AG04449 (cell line): ENCODE data around the gene TOM1L2.

ENCODE experiments used
- CTCF ChIA-PET: fragments of 350-600 bp; formaldehyde crosslinking; extraction: SDS; loops from one replicate; lab custom pipeline; 2021; ENCODE audit warnings: antibody characterized with exemption; lab: Yijun Ruan, JAX
- POLR2A ChIA-PET: fragments of 400-600, 350-600 bp; formaldehyde crosslinking; extraction: SDS; loops from one replicate; lab custom pipeline; 2020; ENCODE audit warnings: antibody characterized with exemption, inconsistent platforms; lab: Yijun Ruan, JAX
- DNase-seq: peaks from one replicate; pipeline ENCODE4 v3.0.0-alpha.2; 2010; ENCODE audit warnings: low read depth, low spot score
- H3K4me3 ChIP-seq: 2 replicates; pipeline ENCODE4 v1.5.1; 2011; ENCODE audit warnings: low read depth, mild to moderate bottlenecking, control low read depth, low read length
- TF ChIP-seq, protein P1 (sequence below): IDR thresholded peaks from one replicate; pipeline ENCODE4 v1.5.1; 2011; ENCODE audit warnings: mild to moderate bottlenecking, moderate library complexity, low read length, control low read depth, inconsistent platforms; ENCODE audit not compliant: insufficient read depth; ENCODE audit errors: missing control alignments

The TOM1L2 gene

DNA sequence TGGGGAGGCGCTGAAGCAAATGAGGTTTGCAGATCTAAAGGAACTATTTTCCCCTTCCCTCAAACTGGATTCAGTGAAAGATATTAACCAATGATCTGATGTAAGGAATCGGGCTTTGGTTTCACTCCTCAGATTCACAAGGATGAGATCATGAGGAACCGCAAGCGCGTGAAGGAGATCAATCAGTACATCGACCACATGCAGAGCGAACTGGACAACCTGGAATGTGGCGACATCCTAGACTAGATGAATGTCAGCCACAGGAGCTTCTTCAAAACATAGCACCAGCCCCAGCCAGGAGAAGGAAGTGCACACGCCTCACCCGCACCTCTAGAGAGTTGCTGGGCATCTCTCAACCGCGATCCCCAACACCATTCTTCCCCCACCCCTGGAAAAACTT lies 44.2 kb upstream of the TOM1L2 start:
- POLR2A ChIA-PET: no interaction called here
- H3K4me3 ChIP-seq: no peak overlapping the region
- no peak for DNase-seq
- CTCF ChIA-PET: interaction anchor here (1.1 to 1.7 kb wide), 4 partner anchors 9 to 97 kb away, joined by 3 read pairs; no protein-coding TSS in a partner anchor
- TF ChIP-seq, protein P1, sequence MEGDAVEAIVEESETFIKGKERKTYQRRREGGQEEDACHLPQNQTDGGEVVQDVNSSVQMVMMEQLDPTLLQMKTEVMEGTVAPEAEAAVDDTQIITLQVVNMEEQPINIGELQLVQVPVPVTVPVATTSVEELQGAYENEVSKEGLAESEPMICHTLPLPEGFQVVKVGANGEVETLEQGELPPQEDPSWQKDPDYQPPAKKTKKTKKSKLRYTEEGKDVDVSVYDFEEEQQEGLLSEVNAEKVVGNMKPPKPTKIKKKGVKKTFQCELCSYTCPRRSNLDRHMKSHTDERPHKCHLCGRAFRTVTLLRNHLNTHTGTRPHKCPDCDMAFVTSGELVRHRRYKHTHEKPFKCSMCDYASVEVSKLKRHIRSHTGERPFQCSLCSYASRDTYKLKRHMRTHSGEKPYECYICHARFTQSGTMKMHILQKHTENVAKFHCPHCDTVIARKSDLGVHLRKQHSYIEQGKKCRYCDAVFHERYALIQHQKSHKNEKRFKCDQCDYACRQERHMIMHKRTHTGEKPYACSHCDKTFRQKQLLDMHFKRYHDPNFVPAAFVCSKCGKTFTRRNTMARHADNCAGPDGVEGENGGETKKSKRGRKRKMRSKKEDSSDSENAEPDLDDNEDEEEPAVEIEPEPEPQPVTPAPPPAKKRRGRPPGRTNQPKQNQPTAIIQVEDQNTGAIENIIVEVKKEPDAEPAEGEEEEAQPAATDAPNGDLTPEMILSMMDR: no peak

DNA sequence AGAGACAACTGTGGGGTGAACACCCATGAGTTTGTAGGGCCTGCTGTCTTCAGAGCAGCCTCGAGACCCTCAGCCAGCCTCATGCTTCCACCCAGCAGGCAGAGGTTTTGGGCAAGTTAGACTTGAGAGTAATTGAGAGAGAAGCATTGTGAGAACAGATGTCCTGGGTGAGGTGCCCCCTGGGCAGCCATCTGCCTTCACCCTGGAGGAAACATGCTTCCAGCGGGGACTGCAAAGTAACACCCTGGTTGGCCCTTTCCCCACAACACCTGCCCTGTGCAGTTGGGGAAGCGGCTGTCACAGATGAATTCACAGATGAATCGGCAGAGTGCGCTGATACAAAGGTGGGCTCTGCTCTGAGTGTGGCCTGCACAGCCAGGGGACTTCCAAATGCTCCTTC lies 43.4 kb upstream of the TOM1L2 start:
- POLR2A ChIA-PET: no interaction called here
- CTCF ChIA-PET: interaction anchor here (1.1 to 1.7 kb wide), 3 partner anchors 10 to 18 kb away, joined by 3 read pairs; no protein-coding TSS in a partner anchor
- TF ChIP-seq, protein P1: no peak
- DNase-seq: no peak
- no peak overlapping the region for H3K4me3 ChIP-seq

DNA sequence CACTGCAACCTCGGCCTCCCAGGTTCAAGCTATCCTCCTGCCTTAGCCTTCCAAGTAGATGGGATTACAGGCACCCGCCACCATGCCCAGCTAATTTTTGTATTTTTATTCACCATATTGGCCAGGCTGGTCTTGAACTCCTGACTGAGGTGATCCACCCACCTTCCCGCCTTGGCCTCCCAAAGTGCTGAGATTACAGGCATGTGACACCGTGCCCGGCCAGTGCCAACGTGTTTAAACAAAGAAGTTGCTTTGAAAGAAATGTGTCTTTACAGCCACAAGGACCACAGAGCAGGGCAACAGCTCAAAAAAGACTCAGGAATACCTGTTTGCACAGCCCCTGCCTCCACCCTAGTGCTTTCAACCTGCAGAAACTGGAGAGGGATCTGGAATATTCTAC lies 41.8 kb upstream of the TOM1L2 start:
- POLR2A ChIA-PET: no interaction called here
- TF ChIP-seq, protein P1: no peak
- DNase-seq: no peak
- H3K4me3 ChIP-seq: no peak overlapping the region
- CTCF ChIA-PET: interaction anchor here (0.6 to 1.5 kb wide), 5 partner anchors 10 to 193 kb away, joined by 3 to 4 read pairs (median 3); no protein-coding TSS in a partner anchor

DNA sequence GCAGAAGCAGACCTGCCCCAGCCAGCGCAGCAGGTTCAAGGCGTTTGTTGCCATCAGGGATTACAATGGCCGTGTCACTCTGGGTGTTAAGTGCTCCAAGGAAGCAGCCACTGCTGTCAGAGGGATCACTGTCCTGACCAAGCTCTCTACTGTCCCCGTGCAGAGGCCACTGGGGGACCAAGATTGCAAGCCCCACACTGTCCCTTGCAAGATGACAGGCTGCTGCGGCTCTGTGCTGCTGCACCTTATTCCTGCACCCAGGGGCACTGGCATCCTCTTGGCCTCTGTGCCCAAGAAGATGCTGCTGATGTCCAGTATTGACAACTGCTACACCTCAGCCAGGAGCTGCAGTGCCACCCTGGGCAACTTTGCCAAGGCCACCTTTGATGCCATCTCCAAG lies 39.1 kb upstream of the TOM1L2 start:
- ChIA-PET CTCF (interaction anchor here (0.8 to 1.3 kb wide), 2 partner anchors 27 to 92 kb away, joined by 3 to 5 read pairs; no protein-coding TSS in a partner anchor), POLR2A (no interaction called here)
- no peak overlapping the region for H3K4me3 ChIP-seq
- no peak for DNase-seq
- TF ChIP-seq, protein P1: no peak

DNA sequence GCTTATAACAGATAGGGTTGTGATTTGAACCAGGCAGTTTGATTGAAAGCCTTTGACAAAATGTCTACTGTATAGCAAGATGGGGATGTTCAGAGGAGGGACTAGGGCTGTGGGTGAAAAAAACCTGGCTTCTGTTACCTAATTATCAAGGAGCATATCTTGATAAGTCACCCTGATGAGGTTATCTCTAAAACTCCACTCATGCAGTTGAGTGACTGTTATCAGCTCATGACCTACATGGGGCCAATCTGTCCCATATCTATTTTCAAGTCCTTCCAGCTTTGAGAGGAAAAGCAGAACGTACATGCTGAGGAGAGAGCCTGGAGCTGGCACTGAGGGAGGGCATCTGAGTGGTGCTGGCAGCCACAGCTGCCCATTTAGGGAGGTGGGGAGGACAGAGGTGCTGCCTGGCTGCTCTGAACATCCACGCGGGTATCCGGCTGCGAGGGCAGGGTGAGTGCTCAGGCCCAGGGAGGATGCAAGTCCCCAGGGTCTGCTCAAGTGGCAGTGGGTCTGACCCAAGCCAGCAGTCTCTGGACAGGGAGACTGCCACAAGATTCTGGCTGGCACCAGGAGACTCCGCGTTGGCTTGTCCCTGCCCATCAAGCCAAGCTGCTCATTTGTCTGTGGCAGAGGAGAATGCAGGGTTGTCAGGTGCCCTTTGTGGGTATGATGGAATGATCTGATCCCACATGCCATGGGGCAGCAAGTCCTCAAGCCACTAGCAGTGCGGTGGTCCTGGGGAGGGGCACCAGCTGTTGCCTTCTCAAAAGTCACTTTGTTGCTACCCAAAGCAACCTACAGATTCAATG lies 37.6 kb upstream of the TOM1L2 start:
- TF ChIP-seq, protein P1: no peak
- ChIA-PET CTCF (interaction anchor here (1.2 to 2.1 kb wide), 3 partner anchors 22 to 26 kb away, joined by 3 to 7 read pairs (median 5); no protein-coding TSS in a partner anchor), POLR2A (no interaction called here)
- no peak for DNase-seq
- no peak overlapping the region for H3K4me3 ChIP-seq
